ENCODE data around the gene C11orf24.
"Not testable (repeated sequence)": the region's sequence is repeated elsewhere in the genome, so short reads cannot be mapped to it uniquely, and the experiment has no call there.

Gene C11orf24

DNA sequence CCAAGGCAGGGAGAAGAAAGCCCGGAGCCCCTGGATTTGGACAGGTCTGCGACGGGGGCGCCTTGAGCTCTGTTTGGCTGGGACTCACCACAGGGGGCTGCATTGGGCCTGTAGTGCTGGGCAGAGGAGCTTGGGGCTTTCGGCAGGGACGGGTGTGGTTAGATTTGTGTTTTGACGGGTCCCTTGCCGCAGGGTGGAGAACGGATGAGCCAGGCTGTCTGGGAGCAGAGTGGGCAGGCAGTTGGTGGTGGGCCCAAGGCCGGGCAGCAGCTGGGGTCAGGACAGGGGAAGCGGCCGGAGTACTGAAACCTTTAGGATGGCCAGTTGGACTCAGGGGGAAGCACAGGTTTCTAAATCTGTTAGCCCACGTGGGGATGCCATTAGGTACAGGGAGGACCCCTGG, 13.4 kb downstream of the C11orf24 start:
- no peak for DNase-seq (ENCODE audit: low read depth)
- TF ChIP-seq, protein P1, sequence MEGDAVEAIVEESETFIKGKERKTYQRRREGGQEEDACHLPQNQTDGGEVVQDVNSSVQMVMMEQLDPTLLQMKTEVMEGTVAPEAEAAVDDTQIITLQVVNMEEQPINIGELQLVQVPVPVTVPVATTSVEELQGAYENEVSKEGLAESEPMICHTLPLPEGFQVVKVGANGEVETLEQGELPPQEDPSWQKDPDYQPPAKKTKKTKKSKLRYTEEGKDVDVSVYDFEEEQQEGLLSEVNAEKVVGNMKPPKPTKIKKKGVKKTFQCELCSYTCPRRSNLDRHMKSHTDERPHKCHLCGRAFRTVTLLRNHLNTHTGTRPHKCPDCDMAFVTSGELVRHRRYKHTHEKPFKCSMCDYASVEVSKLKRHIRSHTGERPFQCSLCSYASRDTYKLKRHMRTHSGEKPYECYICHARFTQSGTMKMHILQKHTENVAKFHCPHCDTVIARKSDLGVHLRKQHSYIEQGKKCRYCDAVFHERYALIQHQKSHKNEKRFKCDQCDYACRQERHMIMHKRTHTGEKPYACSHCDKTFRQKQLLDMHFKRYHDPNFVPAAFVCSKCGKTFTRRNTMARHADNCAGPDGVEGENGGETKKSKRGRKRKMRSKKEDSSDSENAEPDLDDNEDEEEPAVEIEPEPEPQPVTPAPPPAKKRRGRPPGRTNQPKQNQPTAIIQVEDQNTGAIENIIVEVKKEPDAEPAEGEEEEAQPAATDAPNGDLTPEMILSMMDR (IDR thresholded peaks at IDR 0.05; ENCODE audit: insufficient read depth, low read depth, low read length, missing control alignments) = no peak
- H3K4me3 ChIP-seq (ENCODE audit: low read length) = no peak overlapping the region

DNA sequence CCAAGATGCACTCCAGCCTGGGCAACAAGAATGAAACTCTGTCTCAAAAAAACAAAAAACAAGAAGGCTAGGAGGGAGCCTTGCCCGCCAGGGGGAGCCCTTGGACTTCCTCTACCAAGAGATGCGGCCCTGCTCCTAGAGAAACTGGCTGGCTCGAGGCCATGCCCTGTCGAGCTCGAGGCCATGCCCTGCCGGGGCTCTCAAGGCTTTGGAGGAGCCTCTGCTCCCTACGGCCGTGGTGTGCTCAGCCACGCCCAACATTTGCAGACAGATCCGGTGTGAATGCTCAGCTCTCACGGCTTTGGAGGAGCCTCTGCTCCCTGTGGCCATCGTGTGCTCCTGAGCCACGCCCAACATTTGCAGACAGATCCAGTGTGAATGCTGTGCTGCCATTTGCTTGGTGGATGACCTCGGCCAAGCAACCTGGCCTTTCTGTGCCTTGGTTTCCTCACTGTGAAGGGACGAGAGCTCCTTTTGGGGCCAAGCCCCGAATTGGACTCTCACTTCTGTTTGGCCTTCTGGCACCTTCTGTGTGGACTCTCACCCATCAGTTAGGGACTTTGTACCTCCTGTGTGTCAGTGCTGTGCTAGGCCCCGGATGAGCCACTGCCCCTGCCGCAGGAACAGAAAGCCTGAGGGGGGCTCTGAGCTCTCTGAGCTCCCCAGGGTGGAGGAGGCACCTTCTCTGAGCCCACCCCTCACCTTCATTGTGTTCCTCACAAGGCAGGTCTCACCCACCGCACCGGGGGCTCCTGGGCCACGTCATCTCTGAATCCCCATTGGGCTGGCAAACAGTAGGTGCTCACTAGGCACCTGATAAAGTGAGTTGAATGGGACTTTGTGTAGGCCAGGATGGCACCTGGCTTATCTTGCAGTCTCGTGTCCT, 14.1 kb downstream of the C11orf24 start:
- TF ChIP-seq, protein P1 (IDR thresholded peaks at IDR 0.05; ENCODE audit: insufficient read depth, low read depth, low read length, missing control alignments) = peak; percentile 81
- DNase-seq (ENCODE audit: low read depth) = peak; percentile 85
- no peak overlapping the region for H3K4me3 ChIP-seq (ENCODE audit: low read length)

DNA sequence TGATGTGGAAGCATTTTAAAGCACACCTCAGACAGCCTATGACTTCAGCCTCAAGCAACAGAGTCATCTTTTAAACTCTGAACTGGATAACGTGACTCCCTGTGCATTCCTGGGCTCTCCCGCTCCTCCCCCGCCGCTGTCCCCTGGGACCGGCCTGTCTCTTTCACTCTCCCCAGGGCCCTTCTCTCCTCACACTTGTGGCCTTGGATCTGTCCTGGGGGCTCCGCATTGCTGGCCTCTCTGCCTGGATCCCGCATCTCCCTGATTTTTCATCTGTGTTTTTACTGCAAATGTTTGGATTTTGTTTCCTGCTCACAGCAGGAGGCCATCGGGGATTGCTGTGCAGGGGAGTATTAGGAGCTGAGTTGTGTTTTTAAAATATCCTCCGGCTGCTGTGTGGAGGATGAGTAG, 15.4 kb downstream of the C11orf24 start:
- H3K4me3 ChIP-seq (ENCODE audit: low read length) = no peak overlapping the region
- no peak for DNase-seq (ENCODE audit: low read depth)

DNA sequence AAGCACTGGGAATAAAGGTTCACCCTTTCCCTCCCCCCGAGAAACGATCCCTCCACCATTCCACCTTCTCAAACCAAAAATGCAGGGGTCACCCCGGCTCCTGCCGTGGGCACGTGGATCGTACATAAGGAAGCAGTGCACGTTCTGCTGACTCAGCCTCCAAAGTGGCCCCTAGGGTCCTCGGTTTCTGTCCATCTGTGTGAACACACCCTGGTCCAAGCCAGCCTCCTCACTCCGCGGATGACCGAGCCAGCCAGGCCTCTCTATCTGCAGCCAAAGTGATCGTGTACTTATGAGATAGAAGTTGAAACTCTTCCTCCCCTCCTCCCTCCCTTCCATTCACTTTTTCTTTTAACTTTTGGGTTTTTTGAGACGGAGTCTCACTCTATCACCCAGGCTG, 16.2 kb downstream of the C11orf24 start:
- H3K4me3 ChIP-seq (ENCODE audit: low read length) = no peak overlapping the region
- TF ChIP-seq, protein P1 (IDR thresholded peaks at IDR 0.05; ENCODE audit: insufficient read depth, low read depth, low read length, missing control alignments) = no peak
- no peak for DNase-seq (ENCODE audit: low read depth)

More for the DNA sequence above, 15.4 kb downstream of the C11orf24 start:
- TF ChIP-seq, protein P1 (IDR thresholded peaks at IDR 0.05; ENCODE audit: insufficient read depth, low read depth, low read length, missing control alignments) = no peak

DNA sequence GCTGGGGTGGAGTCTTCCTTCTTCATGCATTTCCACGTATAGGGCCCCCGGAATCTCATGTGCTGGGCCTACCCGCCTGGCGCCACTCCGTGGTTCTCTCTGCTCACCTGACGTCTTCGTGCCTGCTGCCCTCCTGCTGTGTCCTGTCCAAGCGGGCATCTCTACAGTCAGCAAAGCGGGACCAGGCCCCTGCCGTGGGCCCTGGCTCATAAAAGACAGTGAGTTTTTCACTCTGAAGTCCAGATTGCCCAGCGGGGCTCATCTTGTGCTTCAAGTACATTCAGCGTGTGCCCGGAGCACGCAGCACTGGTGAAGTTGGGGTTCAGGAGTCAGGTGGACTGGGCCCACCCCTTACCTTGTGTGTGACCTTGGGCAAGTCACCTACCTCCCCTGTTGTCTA, 17.4 kb downstream of the C11orf24 start:
- DNase-seq (ENCODE audit: low read depth) = no peak
- TF ChIP-seq, protein P1 (IDR thresholded peaks at IDR 0.05; ENCODE audit: insufficient read depth, low read depth, low read length, missing control alignments) = no peak
- H3K4me3 ChIP-seq (ENCODE audit: low read length) = no peak overlapping the region

DNA sequence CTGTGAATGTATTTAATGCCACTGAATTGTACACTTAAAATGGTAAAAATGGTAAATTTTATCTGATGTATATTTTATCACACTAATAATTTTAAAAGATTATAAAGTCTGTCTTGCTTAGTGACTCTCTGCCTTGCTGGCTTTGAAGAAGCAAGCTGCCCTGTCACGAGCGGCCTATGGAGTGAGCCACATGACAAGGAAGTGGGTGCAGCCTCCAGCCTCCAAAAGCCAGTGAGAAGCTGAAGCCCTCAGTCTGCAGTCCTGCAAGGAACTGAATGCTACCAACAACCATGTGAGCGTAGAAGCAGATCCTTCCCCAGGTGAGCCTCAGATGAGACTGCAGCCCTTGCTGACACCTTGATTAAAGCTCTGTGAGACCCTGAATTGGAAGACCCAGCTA, 20.0 kb downstream of the C11orf24 start:
- H3K4me3 ChIP-seq (ENCODE audit: low read length) = no peak overlapping the region
- DNase-seq (ENCODE audit: low read depth) = no peak
- TF ChIP-seq, protein P1 (IDR thresholded peaks at IDR 0.05; ENCODE audit: insufficient read depth, low read depth, low read length, missing control alignments) = no peak

DNA sequence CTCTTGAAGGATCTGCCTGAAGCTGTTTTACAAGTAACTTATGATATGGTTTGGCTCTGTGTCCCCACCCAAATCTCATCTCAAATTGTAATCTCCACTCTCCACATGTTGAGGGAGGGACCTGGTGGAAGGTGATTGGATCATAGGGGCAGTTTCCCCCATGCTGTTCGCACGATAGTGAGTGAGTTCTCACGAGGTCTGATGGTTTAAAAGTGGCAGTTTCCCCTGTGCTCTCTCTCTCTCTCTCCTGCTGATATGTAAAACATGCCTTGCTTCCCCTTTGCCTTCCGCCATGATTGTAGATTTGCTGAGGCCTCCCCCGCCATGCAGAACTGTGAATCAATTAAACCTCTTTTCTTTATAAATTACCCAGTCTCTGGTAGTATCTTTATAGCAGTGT, 26.9 kb downstream of the C11orf24 start:
- not testable (repeated sequence) for H3K4me3 ChIP-seq (ENCODE audit: low read length)

DNA sequence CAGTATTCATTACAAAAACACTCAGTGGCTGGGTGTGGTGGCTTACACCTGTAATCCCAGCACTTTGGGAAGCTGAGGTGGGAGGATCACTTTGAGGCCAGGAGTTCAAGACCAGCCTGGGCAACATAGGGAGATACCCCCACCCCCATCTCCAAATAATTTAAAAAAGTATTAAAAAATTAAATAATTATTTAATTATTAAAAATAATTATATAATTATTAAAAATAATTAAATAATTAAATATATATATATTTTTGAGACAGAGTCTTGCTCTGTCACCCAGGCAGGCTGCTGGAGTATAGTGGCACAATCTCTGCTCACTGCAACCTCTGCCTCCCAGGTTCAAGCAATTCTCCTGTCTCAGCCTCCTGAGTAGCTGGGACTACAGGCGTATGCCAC, 27.9 kb downstream of the C11orf24 start:
- not testable (repeated sequence) for H3K4me3 ChIP-seq (ENCODE audit: low read length); DNase-seq (ENCODE audit: low read depth)

More for the DNA sequence above, 26.9 kb downstream of the C11orf24 start:
- DNase-seq (ENCODE audit: low read depth) = not testable (repeated sequence)

Measured in epithelial cell of esophagus (primary cell).